Neuronal stem cell (in vitro differentiated cells): ENCODE measurements around the gene SOHLH1.

Experiments
- DNase-seq: peaks from one replicate; pipeline ENCODE4 v3.0.0-alpha.2; 2013; ENCODE audit warnings: low spot score
- H2AFZ ChIP-seq: one replicate; pipeline ENCODE4 v1.6.1; 2013; ENCODE audit warnings: mild to moderate bottlenecking, low read length, inconsistent platforms
- H2AK5ac ChIP-seq: 2 replicates; pipeline ENCODE4 v1.6.1; 2013; ENCODE audit warnings: low read depth, mild to moderate bottlenecking, inconsistent platforms, low read length, moderate library complexity, mixed read lengths
- H2BK120ac ChIP-seq: 2 replicates; pipeline ENCODE4 v1.6.1; 2013; ENCODE audit warnings: low read depth, mild to moderate bottlenecking, inconsistent platforms, low read length, moderate library complexity, mixed read lengths
- H2BK12ac ChIP-seq: one replicate; pipeline ENCODE4 v1.6.1; 2013; ENCODE audit warnings: low read length, inconsistent platforms
- H2BK15ac ChIP-seq: 2 replicates; pipeline ENCODE4 v1.6.1; 2013; ENCODE audit warnings: mild to moderate bottlenecking, low read length, inconsistent platforms, mixed read lengths
- H2BK5ac ChIP-seq: one replicate; pipeline ENCODE4 v1.6.1; 2013; ENCODE audit warnings: inconsistent platforms, mild to moderate bottlenecking, low read length, moderate library complexity
- H3K14ac ChIP-seq: one replicate; pipeline ENCODE4 v1.6.1; 2013; ENCODE audit warnings: low read length, inconsistent platforms
- H3K18ac ChIP-seq: 2 replicates; pipeline ENCODE4 v1.6.1; 2013; ENCODE audit warnings: low read length, inconsistent platforms
- H3K23ac ChIP-seq: 2 replicates; pipeline ENCODE4 v1.6.1; 2013; ENCODE audit warnings: low read depth, mild to moderate bottlenecking, mixed read lengths, low read length, inconsistent platforms; ENCODE audit not compliant: poor library complexity
- H3K27ac ChIP-seq: replicated peaks from 3 replicates; pipeline ENCODE4 v1.5.1; 2013; ENCODE audit warnings: low read length, inconsistent platforms
- H3K27me3 ChIP-seq, 3 experiments: 2 replicates each; pipeline ENCODE4 v1.6.1; 2013; ENCODE audit warnings: low read length in 3 of 3, mild to moderate bottlenecking in 2 of 3, inconsistent platforms in 1 of 3, low read depth in 1 of 3, mixed read lengths in 1 of 3, moderate library complexity in 1 of 3; ENCODE audit not compliant: control insufficient read depth in 3 of 3, insufficient read depth in 3 of 3
- H3K36me3 ChIP-seq, 2 donors: replicated peaks in 1 of 2; 2 replicates each; pipeline ENCODE4 v1.6.1; 2013; ENCODE audit warnings: low read length in 2 of 2; ENCODE audit not compliant: control insufficient read depth in 2 of 2, insufficient read depth in 2 of 2
- H3K4ac ChIP-seq: 2 replicates; pipeline ENCODE4 v1.6.1; 2013; ENCODE audit warnings: inconsistent platforms, mild to moderate bottlenecking, low read length, moderate library complexity
- H3K4me1 ChIP-seq, 2 donors: 1 replicate in 1 of 2; 2 replicates in 1 of 2; pipeline ENCODE4 v1.6.1; 2013; ENCODE audit warnings: low read length in 2 of 2, low read depth in 1 of 2; ENCODE audit not compliant: control insufficient read depth in 2 of 2, insufficient read depth in 1 of 2
- H3K4me2 ChIP-seq: one replicate; pipeline ENCODE4 v1.6.1; 2013; ENCODE audit warnings: mild to moderate bottlenecking, low read length, inconsistent platforms; ENCODE audit not compliant: insufficient read depth, poor library complexity, severe bottlenecking
- H3K4me3 ChIP-seq, 2 donors: 2 replicates each; pipeline ENCODE4 v1.5.1; 2013; ENCODE audit warnings: low read length in 2 of 2, mild to moderate bottlenecking in 2 of 2, inconsistent platforms in 1 of 2, moderate library complexity in 1 of 2
- H3K79me1 ChIP-seq: one replicate; pipeline ENCODE4 v1.6.1; 2013; ENCODE audit warnings: low read depth, mild to moderate bottlenecking, inconsistent platforms, low read length, moderate library complexity
- H3K9ac ChIP-seq: one replicate; pipeline ENCODE4 v1.6.1; 2013; ENCODE audit warnings: mild to moderate bottlenecking, low read depth, low read length, inconsistent platforms; ENCODE audit not compliant: poor library complexity
- H3K9me3 ChIP-seq, 2 donors: replicated peaks in 1 of 2; 2 replicates each; pipeline versions ENCODE3 to v1.6.1; 2013; ENCODE audit warnings: low read length in 2 of 2, mild to moderate bottlenecking in 2 of 2, inconsistent platforms in 1 of 2, low read depth in 1 of 2, mixed read lengths in 1 of 2, moderate library complexity in 1 of 2; ENCODE audit not compliant: control insufficient read depth in 2 of 2, insufficient read depth in 1 of 2
- H4K8ac ChIP-seq: one replicate; pipeline ENCODE4 v1.6.1; 2013; ENCODE audit warnings: low read depth, mild to moderate bottlenecking, inconsistent platforms, low read length, moderate library complexity
- H4K91ac ChIP-seq: one replicate; pipeline ENCODE4 v1.6.1; 2013; ENCODE audit warnings: low read length, low read depth, mild to moderate bottlenecking, inconsistent platforms; ENCODE audit not compliant: poor library complexity
- WGBS, 2 donors: extraction: QIAGEN DNeasy Blood & Tissue Kit; methylation state at CpG; one replicate each; pipeline ENCODE4 v1.1.7; 2013; ENCODE audit warnings: missing lambda C conversion rate in 2 of 2, mixed read lengths in 1 of 2; ENCODE audit not compliant: insufficient read length in 2 of 2, insufficient replicate concordance in 1 of 2; ENCODE audit errors: extremely low coverage in 2 of 2; 5-methylcytosine and 5-hydroxymethylcytosine counted together

SOHLH1 gene

DNA sequence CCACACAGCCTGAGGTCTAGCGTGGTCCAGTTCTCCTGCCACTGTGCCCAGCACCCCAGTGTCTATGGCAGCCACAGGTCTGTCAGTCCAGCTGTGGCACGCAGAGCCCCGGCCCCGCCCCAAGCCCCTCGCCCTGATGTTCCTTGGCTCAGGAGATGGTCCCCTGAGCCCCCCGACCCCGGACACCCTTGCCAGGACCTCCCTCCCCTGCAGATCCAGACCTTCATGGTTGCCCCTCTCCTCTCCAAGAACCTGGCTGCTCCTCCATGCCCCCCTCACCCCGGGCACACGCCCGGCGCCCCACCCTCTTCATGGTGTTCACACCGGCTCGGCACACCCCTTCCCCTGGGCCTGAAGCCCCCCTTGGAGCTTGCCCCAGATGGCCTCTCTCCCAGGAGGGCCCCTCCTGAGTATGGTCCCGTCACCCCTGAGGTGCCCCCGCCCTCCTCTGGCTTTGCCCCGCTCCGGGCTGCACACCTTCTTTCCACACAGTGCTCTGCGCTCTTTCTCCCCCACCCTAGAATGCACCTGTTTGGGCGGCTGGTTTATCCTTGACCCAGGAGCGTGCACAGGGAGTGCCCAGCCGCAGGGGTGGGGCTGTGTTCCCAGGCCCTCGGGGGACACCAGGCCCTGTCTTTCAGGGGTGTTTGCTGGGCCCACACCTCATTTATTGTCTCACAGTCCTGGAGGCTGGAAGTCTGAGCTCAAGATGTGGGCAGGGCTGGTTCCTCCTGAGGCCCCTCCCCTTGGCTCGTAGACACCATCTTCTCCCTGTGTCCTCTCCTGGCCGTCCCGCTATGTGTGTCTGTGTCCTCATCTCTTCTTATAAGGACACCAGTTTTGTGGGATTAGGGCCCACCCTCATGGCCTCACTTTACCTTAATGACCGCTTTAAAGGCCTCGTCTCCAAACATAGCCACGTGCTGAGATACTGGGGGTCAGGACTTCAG is 40.3 kb upstream of the SOHLH1 start:
- Histone ChIP-seq H2AFZ (no peak overlapping the region), H3K23ac (no peak overlapping the region), H3K27ac (no peak overlapping the region), H2BK15ac (peak overlapping the region; percentile 83), H4K91ac (no peak overlapping the region), H3K9ac (no peak overlapping the region), H3K18ac (no peak overlapping the region), H4K8ac (no peak overlapping the region), H3K4me2 (no peak overlapping the region), H3K4me3 (no peak overlapping the region), H3K79me1 (peaks cover 2% of the 10 kb centered on the region), H3K4ac (no peak overlapping the region), H2BK120ac (no peak overlapping the region), H3K27me3 (peaks cover 0 to 23% (median 14%) of the 10 kb centered on the region in 3 experiments), H2AK5ac (peak overlapping the region; percentile 20), H3K9me3 (no peaks in the 10 kb centered on the region), H3K4me1 (peaks cover 0 to 6% of the 10 kb centered on the region in 2 donors), H3K36me3 (no peaks in the 10 kb centered on the region), H3K14ac (no peak overlapping the region), H2BK5ac (no peak overlapping the region), H2BK12ac (peak overlapping the region; percentile 63)
- DNase-seq = no peak
- no CpG with 5 or more reads among the region's 28 CpGs for WGBS, 2 donors

DNA sequence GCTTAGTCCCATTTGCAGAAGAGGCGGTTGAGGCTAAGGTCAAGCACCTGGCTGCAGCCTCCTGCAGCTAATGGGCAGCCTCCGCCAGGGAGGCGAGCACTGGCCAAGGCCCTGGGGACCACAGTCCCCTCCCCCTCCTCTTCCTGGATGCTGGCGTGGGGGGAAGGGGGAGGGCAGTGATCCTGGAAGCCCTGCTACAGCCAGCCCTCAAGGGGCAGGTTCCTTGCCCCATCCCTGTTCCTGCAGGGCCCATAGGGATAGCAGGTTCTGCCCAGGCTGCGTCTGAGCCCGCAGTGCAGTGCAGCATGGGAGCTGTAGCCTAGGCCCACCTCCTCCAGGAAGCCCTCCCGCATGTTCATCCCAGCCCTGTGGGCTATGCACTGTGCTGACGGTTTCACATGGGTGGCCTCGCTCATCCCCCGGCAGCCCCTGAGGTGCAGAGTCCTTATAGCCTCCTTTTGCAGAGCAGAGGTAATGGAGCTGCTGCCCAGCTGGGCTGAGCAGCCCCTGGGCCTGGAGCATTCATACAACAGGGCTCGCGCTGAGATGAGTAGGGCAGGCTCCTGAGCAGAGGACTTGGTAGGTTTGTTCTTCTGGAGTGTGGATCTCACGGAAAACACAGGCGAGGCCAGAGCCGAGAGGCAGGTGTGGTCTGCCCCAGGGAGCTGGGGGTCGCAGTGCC is 38.7 kb upstream of the SOHLH1 start:
- Histone ChIP-seq H3K4me1 (peaks cover 0 to 6% of the 10 kb centered on the region in 2 donors), H2BK12ac (no peak overlapping the region), H4K91ac (no peak overlapping the region), H2AFZ (no peak overlapping the region), H3K36me3 (no peaks in the 10 kb centered on the region), H4K8ac (no peak overlapping the region), H3K18ac (peak overlapping the region; percentile 71), H2BK120ac (no peak overlapping the region), H2BK5ac (no peak overlapping the region), H3K14ac (peak overlapping the region; percentile 89), H3K9me3 (no peaks in the 10 kb centered on the region), H3K27ac (no peak overlapping the region), H3K4ac (peak overlapping the region; percentile 53), H3K79me1 (peaks cover 2% of the 10 kb centered on the region), H3K4me3 (no peak overlapping the region), H2AK5ac (peak overlapping the region; percentile 98), H2BK15ac (peak overlapping the region; percentile 83), H3K27me3 (peaks cover 0 to 23% (median 16%) of the 10 kb centered on the region in 3 experiments), H3K23ac (peak overlapping the region; percentile 85), H3K4me2 (no peak overlapping the region), H3K9ac (no peak overlapping the region)
- WGBS, 2 donors = no CpG with 5 or more reads among the region's 16 CpGs
- no peak for DNase-seq

DNA sequence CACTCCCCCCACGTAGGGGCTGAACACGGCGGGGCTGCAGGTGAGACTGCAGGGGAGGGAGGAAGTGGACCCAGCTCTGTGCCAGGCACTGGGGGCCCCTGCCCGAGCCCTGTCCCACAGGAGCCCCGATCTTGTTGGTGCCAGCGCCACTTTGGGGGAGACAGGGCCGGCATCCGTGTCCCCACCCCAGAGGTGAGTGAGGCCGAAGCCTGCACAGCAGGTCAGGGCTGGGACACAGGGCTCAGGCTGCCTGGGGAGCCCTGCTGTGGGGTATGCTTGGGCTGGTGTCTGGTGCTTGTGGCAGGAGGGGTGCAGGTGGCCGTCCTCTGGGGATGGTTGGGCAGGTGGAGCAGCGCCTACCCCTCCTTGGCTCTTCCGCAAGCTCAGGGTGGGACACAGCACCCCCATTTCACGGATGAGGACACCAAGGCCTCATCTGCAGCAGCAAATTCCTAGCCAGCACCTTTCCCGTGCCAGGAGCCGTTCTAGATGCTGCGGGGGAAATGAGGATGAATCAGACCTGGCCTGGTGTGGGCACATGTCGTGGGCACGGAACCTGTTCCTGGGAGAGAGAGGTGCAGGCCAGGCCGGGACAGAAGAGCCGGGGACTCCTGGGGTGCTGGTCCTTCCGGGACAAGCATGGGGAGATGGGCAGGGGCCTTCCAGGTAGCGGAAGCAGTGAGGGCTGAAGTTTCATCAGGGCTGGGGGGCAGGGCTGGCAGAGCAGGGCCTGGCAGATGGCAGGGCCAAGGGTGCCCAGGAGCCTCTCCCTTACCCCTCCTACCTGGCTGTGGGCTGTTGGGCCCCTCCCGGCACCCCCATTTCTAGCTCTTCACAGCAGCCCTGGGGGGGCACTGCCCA is 37.9 kb upstream of the SOHLH1 start:
- no CpG with 5 or more reads among the region's 23 CpGs for WGBS, 2 donors

More for the DNA sequence above, 37.9 kb upstream of the SOHLH1 start:
- Histone ChIP-seq H3K36me3 (no peaks in the 10 kb centered on the region), H3K23ac (peak overlapping the region; percentile 85), H4K91ac (no peak overlapping the region), H3K9me3 (peaks cover 0 to 3% of the 10 kb centered on the region in 2 donors), H3K4me1 (peaks cover 0 to 6% of the 10 kb centered on the region in 2 donors), H3K4me2 (peak overlapping the region; percentile 91), H2AFZ (no peak overlapping the region), H2BK5ac (peak overlapping the region; percentile 39), H3K14ac (peak overlapping the region; percentile 82), H2BK12ac (peak overlapping the region; percentile 41), H3K27ac (no peak overlapping the region), H3K18ac (peak overlapping the region; percentile 90), H3K9ac (peak overlapping the region; percentile 12), H3K4me3 (no peak overlapping the region), H3K79me1 (peaks cover 2% of the 10 kb centered on the region), H4K8ac (peak overlapping the region; percentile 92), H2BK120ac (no peak overlapping the region), H3K27me3 (peaks cover 0 to 21% (median 16%) of the 10 kb centered on the region in 3 experiments), H2AK5ac (peak overlapping the region; percentile 98), H2BK15ac (peak overlapping the region; percentile 37), H3K4ac (peak overlapping the region; percentile 66)
- no peak for DNase-seq
